Activated CD8-positive, alpha-beta T cell treated with anti-CD3 and anti-CD28 coated beads for 36 hours (primary cell): Measurements from ENCODE around the gene CHST12. TPM values are rescaled to one million over a fixed set of nuclear protein-coding genes. Genes with fewer than 3 reads are reported as not detected.
"Not testable (repeated sequence)": the region's sequence is repeated elsewhere in the genome, so short reads cannot be mapped to it uniquely, and the experiment has no call there.

ENCODE experiments used
- ATAC-seq: fragments of 200-7000 bp; cut with Tn5 transposase; one replicate; pipeline ENCODE4 v1.10.0; 2021; ENCODE audit warnings: mild to moderate bottlenecking, moderate library complexity
- CTCF ChIA-PET: fragments of 350-600 bp; sonication (Branson Sonifier 250); formaldehyde crosslinking; loops from one replicate; lab custom pipeline; 2021; ENCODE audit warnings: antibody characterized with exemption; lab: Charles Lee
- POLR2A ChIA-PET: fragments of 350-600 bp; sonication (Branson Sonifier 250); formaldehyde crosslinking; loops from one replicate; lab custom pipeline; 2021; ENCODE audit warnings: antibody characterized with exemption; lab: Charles Lee
- DNase-seq: peaks from one replicate; pipeline ENCODE4 v3.0.0-alpha.2; 2020
- H3K27ac Mint-ChIP-seq: one replicate; pipeline ENCODE4 v1.8.0; 2021; ENCODE audit warnings: mild to moderate bottlenecking, mixed read lengths
- H3K27me3 Mint-ChIP-seq: one replicate; pipeline ENCODE4 v1.8.0; 2021; ENCODE audit warnings: mixed read lengths
- H3K36me3 Mint-ChIP-seq: one replicate; pipeline ENCODE4 v1.8.0; 2021; ENCODE audit warnings: low read depth, mixed read lengths
- H3K4me1 Mint-ChIP-seq: one replicate; pipeline ENCODE4 v1.8.0; 2021; ENCODE audit warnings: low read depth, mixed read lengths
- H3K4me3 Mint-ChIP-seq: one replicate; pipeline ENCODE4 v1.8.0; 2021; ENCODE audit warnings: mild to moderate bottlenecking, moderate library complexity, mixed read lengths
- H3K9me3 Mint-ChIP-seq: one replicate; pipeline ENCODE4 v1.8.0; 2021; ENCODE audit warnings: mixed read lengths
- intact Hi-C: fragments of 100-400 bp; cut with micrococcal nuclease; formaldehyde crosslinking; loops from one replicate; pipeline ENCODE4 v1.10.0; 2022
- total RNA-seq, 2 experiments: library from RNA; stranded (reverse); gene quantifications; one replicate each; pipeline ENCODE4 v1.2.3, GENCODE V29; 2021
- TF ChIP-seq, protein P1 (sequence below): fragments of 200-600 bp; IDR thresholded peaks from one replicate; pipeline ENCODE4 v1.8.0; 2022; ENCODE audit warnings: antibody characterized with exemption, mild to moderate bottlenecking

The CHST12 gene
- total RNA-seq, 2 experiments from 2014 or later: 2.9 to 4.7 TPM

DNA sequence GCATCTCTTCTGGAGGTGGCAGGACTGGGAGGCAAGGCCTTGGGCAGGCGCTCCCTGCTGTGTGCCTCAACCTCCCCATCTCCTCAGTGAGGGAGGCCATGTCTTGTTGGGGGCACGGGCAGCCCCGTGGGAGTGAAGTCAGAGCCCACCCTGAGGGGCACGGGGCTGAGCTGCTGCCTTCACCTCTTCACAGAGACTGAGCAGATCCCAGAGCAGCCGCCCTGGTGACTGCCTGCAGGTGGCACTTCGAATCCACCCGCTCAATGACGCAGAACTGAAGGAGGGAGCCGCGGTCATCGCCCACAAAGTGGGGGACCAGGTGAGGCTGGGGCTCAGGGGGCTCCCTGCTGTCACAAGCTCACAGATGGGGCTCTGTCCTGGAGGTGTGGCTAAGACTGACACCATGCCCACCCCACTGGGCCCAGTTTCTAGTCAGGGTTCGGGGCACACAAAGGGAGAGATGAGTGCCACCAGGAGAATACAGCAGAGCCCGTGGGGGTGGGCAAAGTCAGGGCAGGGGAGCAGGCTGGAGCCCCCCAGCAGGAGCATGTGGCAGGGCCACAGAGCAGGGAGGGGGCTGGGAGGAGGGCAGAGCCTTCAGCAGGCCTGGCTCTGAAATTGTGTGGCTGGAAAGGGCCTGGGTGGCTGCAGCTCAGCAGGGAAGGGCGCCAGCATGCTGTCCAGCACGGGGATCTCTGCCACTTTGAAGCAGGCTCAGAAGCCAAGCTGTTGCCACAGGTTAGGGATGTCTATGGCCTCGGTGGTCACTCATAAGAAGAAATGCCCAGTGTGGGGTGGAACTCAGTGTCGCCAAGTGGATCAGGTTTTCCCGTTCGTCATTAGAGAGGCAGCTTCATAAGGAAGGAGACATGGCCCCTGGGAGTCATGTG is 18.8 kb upstream of the CHST12 start:
- no peak overlapping the region for H3K4me3 Mint-ChIP-seq
- no peaks in the 10 kb centered on the region for H3K27me3 Mint-ChIP-seq
- DNase-seq: peak; percentile 10
- H3K27ac Mint-ChIP-seq: no peak overlapping the region
- ChIA-PET POLR2A (interaction anchor here (1.4 to 1.9 kb wide), 3 partner anchors 12 to 19 kb away, joined by 3 to 5 read pairs (median 4); partner anchors contain the start of gene CHST12), CTCF (interaction anchor here (0.8 to 1.7 kb wide), 5 partner anchors 21 to 84 kb away, joined by 3 to 7 read pairs (median 5); no protein-coding TSS in a partner anchor)
- ATAC-seq: no peak
- H3K9me3 Mint-ChIP-seq: no peaks in the 10 kb centered on the region
- intact Hi-C loops: no loop called here
- TF ChIP-seq, protein P1, sequence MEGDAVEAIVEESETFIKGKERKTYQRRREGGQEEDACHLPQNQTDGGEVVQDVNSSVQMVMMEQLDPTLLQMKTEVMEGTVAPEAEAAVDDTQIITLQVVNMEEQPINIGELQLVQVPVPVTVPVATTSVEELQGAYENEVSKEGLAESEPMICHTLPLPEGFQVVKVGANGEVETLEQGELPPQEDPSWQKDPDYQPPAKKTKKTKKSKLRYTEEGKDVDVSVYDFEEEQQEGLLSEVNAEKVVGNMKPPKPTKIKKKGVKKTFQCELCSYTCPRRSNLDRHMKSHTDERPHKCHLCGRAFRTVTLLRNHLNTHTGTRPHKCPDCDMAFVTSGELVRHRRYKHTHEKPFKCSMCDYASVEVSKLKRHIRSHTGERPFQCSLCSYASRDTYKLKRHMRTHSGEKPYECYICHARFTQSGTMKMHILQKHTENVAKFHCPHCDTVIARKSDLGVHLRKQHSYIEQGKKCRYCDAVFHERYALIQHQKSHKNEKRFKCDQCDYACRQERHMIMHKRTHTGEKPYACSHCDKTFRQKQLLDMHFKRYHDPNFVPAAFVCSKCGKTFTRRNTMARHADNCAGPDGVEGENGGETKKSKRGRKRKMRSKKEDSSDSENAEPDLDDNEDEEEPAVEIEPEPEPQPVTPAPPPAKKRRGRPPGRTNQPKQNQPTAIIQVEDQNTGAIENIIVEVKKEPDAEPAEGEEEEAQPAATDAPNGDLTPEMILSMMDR: no peak
- H3K4me1 Mint-ChIP-seq: peaks cover 2% of the 10 kb centered on the region
- H3K36me3 Mint-ChIP-seq: peaks cover 20% of the 10 kb centered on the region

DNA sequence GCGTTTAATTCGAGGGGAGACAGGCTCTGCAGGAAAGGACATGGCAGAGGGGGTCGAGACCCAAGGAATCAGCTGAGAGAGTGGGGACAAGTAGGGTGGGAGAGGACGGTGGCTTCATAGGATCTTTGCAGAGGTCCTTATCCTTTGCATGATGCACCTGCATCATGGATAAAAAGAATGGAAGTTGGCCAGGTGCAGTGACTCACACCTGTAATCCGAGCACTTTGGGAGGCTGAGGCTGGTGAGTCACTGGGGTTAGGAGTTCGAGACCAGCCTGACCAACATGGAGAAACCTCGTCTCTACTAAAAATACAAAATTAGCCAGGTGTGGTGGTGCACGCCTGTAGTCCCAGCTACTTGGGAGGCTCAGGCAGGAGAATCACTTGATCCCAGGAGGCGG is 17.3 kb upstream of the CHST12 start:
- H3K9me3 Mint-ChIP-seq, H3K36me3 Mint-ChIP-seq, H3K4me3 Mint-ChIP-seq, H3K4me1 Mint-ChIP-seq, DNase-seq, H3K27ac Mint-ChIP-seq, H3K27me3 Mint-ChIP-seq, ATAC-seq, intact Hi-C loops: not testable (repeated sequence)
- POLR2A ChIA-PET: interaction anchor here (1.6 kb wide), 1 partner anchor 17 kb away, joined by 3 read pairs; the partner anchor contains the start of gene CHST12
- CTCF ChIA-PET: interaction anchor here (1.7 kb wide), 1 partner anchor 83 kb away, joined by 6 read pairs; no protein-coding TSS in a partner anchor

DNA sequence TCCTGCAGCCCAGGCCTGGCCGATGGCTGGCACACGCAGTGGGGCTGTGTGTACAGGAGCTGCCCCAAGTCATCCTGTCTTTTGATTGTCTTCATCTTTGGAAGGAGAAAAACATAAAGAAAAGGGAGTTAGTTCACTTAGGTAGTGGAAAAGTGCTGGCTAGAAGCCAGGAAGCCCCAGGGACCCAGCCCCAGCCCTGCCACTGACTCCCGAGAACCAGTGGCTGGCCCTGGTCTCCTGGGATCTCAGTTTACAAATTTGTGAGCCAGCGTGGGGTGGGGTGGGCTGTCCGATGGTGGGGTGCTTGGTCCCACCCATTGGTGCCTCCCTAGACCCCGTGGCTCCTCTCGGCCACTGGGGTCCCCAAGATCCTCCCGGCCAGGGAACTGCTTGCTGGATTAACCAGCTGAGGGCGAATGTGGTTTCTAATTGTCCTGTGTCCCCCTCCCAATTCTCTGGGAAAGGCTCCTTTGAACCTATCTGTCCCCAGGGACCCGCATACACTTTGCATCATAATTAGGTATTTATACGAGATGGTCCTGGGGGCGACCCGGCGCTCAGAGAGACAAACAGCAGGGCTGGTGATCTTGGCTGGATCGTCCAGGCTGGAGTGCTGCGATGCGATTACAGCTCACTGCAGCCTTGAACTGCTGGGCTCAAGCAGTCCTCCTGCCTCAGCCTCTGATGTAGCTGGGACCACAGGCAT is 16.3 kb upstream of the CHST12 start:
- H3K4me3 Mint-ChIP-seq: no peak overlapping the region
- no peak overlapping the region for H3K27ac Mint-ChIP-seq
- no peaks in the 10 kb centered on the region for H3K9me3 Mint-ChIP-seq
- no peak for DNase-seq
- CTCF ChIA-PET: interaction anchor here (1.7 kb wide), 1 partner anchor 82 kb away, joined by 6 read pairs; no protein-coding TSS in a partner anchor
- no peaks in the 10 kb centered on the region for H3K27me3 Mint-ChIP-seq
- POLR2A ChIA-PET: interaction anchor here (0.8 kb wide), 1 partner anchor 14 kb away, joined by 3 read pairs; no protein-coding TSS in a partner anchor
- ATAC-seq: no peak
- peaks cover 3% of the 10 kb centered on the region for H3K36me3 Mint-ChIP-seq
- TF ChIP-seq, protein P1: no peak
- intact Hi-C loops: no loop called here
- H3K4me1 Mint-ChIP-seq: no peaks in the 10 kb centered on the region

DNA sequence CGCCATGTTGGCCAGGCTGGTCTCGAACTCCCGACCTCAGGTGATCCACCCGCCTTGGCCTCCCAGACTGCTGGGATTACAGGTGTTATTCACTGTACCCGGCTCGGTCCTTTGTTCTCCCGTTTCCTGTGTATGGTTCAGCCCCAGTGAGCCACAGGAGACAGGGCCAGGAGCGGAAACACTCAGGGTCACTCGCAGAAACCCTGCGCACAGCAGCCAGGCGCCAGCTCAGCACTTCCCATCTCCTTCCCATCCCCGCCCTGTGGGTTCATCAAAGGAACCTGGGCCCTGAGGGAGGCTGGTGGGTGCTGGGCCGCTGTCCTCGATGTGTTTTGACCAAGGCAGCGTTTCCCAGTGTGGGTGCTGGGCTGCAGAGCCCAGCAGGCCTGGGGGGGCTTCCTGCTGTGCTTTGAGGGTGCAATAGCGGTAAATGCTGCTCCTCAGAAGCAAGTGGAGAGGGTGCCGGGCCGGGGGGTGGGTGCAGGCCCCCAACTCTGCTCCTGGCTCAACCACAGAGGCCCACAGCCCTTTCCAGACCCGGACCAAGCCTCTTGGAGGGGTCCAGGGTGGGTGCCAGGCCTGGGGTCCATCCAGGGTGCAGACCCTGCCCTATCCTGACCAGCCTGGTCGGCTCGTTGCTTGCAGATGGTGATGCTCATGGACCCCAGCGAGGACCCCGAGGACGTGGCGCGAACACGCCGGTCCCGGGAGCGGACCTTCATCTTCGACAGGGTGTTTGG is 15.3 kb upstream of the CHST12 start:
- ChIA-PET POLR2A (interaction anchor here (0.8 kb wide), 1 partner anchor 15 kb away, joined by 3 read pairs; no protein-coding TSS in a partner anchor), CTCF (no interaction called here)
- Mint-ChIP-seq H3K4me3 (no peak overlapping the region), H3K9me3 (no peaks in the 10 kb centered on the region), H3K36me3 (peaks cover 3% of the 10 kb centered on the region), H3K27me3 (no peaks in the 10 kb centered on the region), H3K27ac (no peak overlapping the region), H3K4me1 (no peaks in the 10 kb centered on the region)
- DNase-seq: no peak
- ATAC-seq: no peak
- TF ChIP-seq, protein P1: no peak
- intact Hi-C loops: no loop called here

DNA sequence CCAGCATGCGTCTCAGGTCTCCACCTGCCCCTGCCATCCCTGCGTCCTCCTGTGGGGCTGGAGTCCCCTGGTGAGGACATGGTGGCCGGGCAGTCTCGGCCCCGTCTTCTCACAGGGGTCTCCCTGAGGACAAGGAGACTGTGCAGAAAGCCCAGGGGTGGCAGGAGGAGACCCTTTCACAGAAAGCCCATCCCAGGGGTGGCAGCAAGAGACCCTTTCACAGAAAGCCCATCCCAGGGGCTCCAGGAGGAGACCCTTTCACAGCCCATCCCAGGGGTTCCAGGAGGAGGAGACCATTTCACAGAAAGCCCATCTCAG is 14.8 kb upstream of the CHST12 start:
- Mint-ChIP-seq H3K27ac (no peak overlapping the region), H3K9me3 (no peaks in the 10 kb centered on the region), H3K4me1 (no peaks in the 10 kb centered on the region), H3K36me3 (peaks cover 3% of the 10 kb centered on the region), H3K4me3 (no peak overlapping the region), H3K27me3 (no peaks in the 10 kb centered on the region)
- TF ChIP-seq, protein P1: no peak
- ChIA-PET CTCF (no interaction called here), POLR2A (no interaction called here)
- DNase-seq (no peak), ATAC-seq (no peak)
- intact Hi-C loops: no loop called here

DNA sequence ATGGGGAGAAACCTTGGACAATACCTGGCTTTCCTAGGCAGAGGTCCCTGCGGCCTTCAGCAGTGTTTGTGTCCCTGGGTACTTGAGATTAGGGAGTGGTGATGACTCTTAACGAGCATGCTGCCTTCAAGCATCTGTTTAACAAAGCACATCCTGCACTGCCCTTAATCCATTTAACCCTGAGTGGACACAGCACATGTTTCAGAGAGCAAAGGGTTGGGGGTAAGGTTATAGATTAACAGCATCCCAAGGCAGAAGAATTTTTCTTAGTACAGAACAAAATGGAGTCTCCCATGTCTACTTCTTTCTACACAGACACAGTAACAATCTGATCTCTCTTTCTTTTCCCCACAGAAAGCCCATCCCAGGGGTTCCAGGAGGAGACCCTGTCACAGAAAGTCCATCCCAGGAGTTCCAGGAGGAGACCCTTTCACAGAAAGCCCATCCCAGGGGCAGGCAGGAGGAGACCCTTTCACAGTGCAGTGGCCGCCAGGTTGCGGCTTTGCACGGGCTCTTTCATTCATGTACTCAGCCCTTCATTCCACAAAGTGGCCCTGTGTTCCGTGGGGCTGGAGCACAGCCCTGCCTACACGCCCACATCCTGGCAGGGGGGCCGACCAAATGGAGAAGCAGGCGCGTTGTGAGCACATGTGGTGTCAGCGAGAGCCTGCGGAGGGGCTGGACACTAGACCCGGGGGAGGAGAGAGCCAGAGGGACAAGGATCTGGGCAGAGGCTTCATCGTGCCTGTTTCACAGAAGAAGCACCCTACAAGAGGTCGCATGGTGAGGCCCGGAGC is 13.2 kb upstream of the CHST12 start:
- CTCF ChIA-PET, intact Hi-C loops, H3K4me3 Mint-ChIP-seq, ATAC-seq, H3K9me3 Mint-ChIP-seq, H3K4me1 Mint-ChIP-seq, DNase-seq, POLR2A ChIA-PET, H3K36me3 Mint-ChIP-seq, H3K27ac Mint-ChIP-seq, H3K27me3 Mint-ChIP-seq: not testable (repeated sequence)
